Stimulated activated CD4-positive, alpha-beta T cell treated with anti-CD3 and anti-CD28 coated beads, Interleukin-1b, Interleukin-23, amount 100 ng/mL, for 1 hour (primary cell): ENCODE measurements around the gene KIF23.
"Not testable (repeated sequence)": the region's sequence is repeated elsewhere in the genome, so short reads cannot be mapped to it uniquely, and the experiment has no call there.

ENCODE experiments used
- DNase-seq, 2 donors: peaks; one replicate each; pipeline ENCODE4 v3.0.0-alpha.2; 2020; ENCODE audit warnings: low read depth in 2 of 2

Gene KIF23

GRCh38 chr15:69413822-69414700 lies at the start of gene KIF23:
KIF23 (plus strand) TSS chr15:69414349; CDS start chr15:69414466, 117 bp downstream.
- peak; percentile 79 to 81 for DNase-seq

DNA sequence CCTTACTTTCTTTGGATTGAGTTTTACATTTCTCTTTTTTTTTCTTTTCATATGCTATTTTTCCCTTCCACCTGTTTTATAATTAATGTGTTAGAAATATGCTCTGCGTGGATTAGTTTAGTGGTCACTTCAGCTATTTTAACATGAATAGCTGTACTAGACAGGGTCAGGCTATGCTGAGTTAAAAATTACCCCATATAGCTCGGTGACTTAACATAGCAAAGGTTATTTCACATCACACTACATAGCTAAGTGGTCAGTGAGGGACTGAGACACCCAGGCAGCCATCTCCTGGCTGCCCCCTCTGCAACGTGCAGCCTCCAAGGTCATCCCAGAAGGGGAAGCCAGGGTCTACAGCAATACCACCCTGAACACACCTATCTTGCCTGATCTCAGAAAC lies 46.9 kb upstream of the KIF23 start:
- DNase-seq = no peak

GRCh38 chr15:69369631-69370030 lies 44.5 kb upstream of the KIF23 start:
- DNase-seq = no peak

DNA sequence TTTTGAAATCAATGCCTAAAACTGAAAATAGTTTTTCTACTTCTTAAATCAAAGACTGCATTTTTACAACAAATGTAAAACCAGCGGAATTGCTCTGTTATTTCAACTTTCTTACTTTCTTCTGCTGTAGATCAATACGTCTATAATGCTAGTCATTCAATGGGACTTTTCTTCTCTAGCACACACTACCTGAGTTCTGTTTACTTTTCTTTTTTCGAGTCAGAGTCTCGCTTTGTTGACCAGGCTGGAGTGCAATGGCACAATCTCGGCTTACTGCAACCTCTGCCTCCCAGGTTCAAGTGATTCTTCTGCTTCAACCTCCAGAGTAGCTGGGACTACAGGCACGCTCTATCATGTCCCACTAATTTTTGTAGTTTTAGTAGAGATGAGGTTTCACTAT lies 40.7 kb upstream of the KIF23 start:
- DNase-seq = no peak

DNA sequence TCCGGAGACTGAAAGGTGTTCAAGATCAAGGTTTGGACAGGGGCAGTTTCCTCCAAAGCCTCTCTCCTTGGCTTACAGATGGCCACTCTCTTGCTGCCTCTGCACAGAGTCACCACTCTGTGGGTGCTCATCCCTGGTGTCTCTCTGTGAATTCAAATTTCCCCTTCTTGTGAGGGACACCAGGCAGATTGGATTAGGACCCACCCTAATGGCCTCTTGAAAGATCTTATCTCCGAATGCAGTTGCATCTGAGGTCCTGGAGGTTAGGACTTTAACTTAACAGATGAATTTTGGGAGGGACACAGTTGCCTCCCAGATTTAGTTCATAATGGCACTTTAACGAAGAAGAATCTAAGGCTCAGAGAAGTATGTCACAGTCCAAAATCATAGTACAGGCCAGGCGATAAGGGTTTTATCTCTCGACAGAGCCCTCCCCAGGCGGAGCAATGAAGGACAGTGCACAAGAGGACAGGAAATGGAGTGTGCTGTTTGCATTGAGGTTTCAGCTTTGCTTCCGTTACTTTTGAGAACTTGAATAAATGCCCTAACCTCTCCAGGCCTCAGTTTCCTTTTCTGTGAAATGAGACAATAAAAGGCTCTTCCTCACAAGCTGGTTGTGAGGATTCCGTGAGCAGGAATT lies 38.9 kb upstream of the KIF23 start:
- DNase-seq = no peak

DNA sequence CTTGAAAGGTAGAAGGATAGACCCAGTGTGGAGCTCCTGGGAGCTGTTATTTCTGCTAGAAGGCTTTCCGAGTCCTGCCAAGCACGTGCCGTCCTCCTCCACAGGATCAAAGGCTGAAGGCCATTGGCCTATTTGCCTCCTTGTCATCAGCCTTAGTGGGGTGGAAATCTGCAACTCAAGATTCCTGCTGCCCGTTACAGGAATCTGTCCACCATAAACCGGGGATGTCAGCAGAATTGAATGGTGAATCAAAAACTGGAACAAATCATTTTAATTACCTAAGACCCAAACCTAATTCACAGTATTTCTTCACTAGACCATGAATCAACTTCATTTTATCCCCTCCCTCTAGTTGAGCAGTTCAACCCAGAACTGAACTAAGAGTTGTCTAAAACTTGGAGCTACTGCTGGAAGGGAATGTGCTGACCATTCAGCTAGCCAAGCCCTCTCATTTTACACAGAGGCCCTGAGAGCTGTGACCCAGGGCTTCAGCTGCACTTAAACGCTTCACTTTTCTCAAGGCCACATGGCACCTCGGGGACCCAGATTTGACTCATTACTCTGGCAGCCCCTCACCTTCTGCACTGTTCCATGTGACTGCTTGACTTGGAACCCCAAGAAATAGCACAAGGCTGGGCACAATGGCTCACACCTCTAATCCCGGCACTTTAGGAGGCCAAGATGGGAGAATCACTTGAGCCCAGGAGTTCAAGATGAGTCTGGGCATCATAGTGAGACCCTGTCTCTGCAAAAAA lies 36.8 kb upstream of the KIF23 start:
- DNase-seq = no peak

DNA sequence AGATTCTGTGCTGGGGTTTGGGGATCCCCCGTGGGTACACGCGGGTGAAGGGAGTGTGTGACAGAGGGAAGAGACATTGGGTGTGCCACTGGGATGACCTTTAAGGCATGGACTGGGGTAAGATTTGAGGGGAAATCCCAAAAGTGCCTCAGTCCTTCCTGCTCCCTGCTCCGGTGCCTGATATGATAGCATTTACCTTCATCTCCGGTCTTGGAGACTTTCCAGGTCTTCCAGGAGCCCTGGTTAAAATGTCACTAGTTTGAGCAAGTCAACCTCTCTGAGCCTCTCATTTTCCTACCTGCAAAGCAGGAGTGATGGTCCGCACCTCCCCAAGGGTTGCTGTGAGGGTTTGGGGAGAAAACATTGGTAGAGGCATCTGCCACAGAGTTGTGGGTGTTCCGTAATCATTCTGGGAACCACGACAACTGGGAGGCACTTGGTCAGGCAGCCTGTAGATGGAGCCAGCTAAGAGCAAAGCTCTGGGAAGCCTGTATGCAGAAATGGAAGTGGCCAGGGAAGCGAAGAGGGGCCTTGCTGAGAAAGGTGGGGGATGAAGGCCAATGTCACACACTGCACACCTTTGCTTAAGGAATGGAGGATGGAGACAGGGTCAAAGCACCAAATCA lies 33.9 kb upstream of the KIF23 start:
- no peak for DNase-seq

DNA sequence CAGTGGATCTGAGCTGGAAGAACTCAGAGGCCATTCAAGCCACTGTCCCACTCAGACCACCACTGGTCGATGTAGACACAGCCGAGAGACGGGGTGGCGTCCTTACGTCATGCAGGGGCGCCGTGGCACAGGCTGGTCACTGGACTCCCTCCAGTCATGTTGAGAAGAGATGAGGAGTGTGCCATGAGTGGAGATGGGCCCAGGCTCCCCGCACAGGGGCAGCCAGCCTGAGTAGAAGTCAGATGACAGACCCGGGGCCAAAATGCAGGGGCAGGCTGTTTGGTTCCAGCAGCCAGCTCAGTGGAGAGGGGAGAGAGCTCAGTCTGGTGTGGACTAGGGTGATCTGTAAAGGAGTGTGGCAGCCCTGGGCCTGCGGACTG lies 33.4 kb upstream of the KIF23 start:
- no peak for DNase-seq

DNA sequence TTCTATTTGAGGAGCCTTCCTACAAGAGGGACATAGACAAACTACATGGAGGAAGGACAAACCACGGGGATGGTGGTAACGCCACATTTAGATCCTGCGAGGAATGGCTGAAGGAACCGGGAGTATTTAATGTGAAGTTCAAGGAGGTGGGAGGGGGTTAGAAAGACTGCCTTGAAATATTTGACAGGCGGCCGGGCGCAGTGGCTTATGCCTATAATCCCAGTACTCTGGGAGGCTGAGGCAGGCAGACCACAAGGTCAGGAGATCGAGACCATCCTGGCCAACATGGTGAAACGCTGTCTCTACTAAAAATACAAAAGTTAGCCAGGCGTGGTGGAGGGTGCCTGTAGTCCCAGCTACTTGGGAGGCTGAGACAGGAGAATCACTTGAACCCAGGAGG lies 32.0 kb upstream of the KIF23 start:
- DNase-seq = not testable (repeated sequence)

GRCh38 chr15:69384066-69384465 lies 30.1 kb upstream of the KIF23 start:
- not testable (repeated sequence) for DNase-seq

GRCh38 chr15:69384626-69385598 lies 29.2 kb upstream of the KIF23 start:
- no peak for DNase-seq

DNA sequence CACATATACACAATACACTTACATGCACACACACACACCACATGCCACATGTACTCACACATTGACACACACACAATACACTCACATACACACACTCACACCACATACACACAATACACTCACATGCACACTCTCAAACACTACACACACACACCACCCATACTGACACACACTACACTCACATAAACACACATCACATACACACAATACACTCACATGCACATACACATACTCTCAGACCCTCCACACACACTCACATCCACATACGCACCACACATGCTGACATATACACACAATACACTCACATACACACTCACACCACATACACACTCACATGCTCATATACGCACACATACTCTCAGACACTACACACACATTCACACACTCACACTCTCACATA lies 28.3 kb upstream of the KIF23 start:
- DNase-seq = no peak

DNA sequence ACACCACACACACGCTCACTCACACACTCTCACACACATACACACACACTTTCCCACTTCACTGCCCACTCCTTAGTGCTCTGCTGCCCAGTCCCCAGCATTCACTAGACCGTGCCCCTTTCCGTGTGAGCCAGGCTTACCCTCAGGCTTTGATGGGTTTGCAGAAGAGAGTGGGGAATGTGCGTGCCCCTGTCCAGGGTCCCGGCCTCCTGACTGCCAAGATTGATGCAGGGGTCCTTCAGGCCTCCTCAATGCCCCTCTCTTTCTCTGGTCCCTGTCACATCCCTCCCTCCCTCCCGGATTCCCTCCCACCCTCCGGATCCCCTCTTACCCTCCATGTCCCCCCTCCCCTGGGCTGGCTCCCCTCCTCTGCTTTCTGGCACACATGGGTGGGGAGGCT lies 27.9 kb upstream of the KIF23 start:
- DNase-seq = no peak

- DNase-seq = no peak
These were observed 25.9 kb upstream of the KIF23 start for GRCh38 chr15:69388260-69388705.

DNA sequence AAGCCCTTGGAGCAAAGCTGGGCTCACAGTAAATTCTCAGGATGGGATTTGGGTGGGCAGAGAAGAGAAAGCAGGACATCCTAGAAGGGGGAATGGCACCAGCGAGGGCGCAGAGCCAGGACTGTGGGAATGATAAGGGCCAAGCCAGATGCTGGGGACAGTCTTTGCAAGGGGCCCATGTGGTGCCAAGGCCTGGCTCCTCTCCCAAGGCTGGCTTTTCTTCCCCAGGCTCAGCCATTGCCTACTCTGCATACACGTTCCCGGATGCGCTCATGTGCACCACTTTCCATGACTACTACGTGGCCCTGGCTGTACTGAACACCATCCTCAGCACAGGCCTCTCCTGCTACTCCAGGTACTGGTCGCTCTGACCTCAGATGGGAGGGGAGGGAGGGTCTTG lies 24.7 kb upstream of the KIF23 start:
- no peak for DNase-seq

- no peak for DNase-seq
These were observed 23.6 kb upstream of the KIF23 start for GRCh38 chr15:69390575-69390974.

DNA sequence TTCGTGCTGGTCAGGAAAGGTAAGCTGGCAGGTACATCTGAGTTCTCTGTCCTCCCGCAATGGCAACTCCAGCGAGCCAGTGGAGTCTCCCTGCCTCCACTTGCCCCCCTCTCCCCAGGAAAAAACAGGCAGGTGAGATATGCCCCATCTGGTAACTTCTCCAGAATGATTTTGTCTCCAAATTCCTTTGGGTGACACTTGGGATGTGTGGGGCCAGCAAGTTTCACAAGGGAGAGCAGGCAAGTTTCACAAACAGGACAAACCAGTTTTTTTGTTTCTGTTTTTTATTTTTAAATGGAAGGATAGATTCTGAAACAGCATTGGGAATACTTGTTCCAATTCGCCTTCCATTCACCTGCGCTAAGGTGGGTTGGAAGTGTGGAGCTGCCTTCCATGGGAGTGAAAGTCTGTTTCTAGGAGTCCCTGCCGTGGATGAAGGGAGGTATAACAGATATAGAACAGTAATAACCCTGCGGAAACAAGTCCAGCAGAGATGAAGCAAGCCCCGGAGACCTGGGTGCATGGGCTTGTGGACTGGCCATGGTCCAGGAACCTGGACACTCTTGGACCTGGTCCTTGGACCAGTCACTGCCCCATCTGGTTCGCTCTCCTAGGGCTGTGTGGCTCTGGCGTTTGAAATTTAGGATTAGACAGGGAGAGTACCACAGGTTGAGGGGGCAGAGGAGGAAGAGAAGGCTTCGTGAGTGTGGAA lies 22.9 kb upstream of the KIF23 start:
- no peak for DNase-seq

- DNase-seq = no peak
These were observed 21.8 kb upstream of the KIF23 start for GRCh38 chr15:69392352-69392751.

- no peak for DNase-seq
These were observed 20.2 kb upstream of the KIF23 start for GRCh38 chr15:69393831-69394491.
